DMS153 treated with DMSO at 0.1 percent for 48 hours (cell line): ENCODE data around the gene INPP5K.
A peak's percentile ranks its signal among the peaks of the same experiment; 100 is the strongest.
"Not testable (repeated sequence)": the region's sequence is repeated elsewhere in the genome, so short reads cannot be mapped to it uniquely, and the experiment has no call there.

Experiments
- DNase-seq: peaks from one replicate; lab custom pipeline; 2025; ENCODE audit not compliant: unreplicated experiment; lab: John Stamatoyannopoulos, UW

The INPP5K gene

DNA sequence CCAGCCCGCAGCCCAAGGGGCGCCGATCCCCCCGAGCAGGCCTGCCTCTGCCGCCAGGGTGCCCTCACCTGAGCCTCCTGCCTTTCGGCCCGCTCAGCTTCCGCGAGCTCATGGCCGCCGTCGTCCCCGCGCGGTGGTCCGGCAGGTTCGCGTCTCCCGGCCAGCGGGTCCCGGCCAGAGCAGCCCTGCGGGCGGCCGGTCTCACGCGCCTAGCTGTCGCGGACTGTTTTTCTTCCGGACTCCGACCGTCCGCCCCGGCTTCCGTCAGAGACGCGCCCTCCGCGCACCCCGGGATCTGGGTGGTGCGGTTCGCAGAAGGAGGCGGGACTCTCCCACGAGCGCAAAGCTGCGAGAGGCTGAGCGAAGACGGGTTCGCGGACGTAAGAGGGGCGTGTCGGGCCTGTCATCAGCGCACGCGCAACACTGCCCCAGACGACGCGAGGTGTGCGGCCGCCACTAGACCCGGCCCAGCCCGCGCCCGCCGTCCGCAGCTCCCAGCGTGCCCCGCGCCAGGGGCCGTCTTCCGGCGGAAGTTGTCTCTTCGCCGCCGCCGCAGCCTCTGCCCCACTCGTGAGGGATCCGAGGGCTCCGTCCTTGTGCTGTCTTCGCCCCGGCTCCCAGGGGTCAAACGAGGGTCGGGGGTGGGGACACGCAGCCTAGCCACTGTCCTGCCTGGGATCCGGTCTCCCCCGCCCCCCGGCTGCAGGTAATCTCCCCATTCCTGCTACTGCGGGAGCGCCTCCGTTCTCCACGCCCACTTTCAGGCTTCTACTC is at the start of gene INPP5K:
Gene INPP5K, minus strand, starts transcription at position 225 of the 774 bp plus-strand sequence. Its CDS starts 113 bp downstream, at position 112.
- peak; percentile 72 for DNase-seq

GRCh38 chr17:1565877-1566276 is 49.5 kb upstream of the INPP5K start:
- DNase-seq, result no peak

- no peak for DNase-seq
Measured at GRCh38 chr17:1563786-1564613, 47.6 kb upstream of the INPP5K start.

- not testable (repeated sequence) for DNase-seq
Measured at GRCh38 chr17:1563471-1563785, 47.0 kb upstream of the INPP5K start.

- DNase-seq, result no peak
Measured at GRCh38 chr17:1562176-1562643, 45.8 kb upstream of the INPP5K start.

DNA sequence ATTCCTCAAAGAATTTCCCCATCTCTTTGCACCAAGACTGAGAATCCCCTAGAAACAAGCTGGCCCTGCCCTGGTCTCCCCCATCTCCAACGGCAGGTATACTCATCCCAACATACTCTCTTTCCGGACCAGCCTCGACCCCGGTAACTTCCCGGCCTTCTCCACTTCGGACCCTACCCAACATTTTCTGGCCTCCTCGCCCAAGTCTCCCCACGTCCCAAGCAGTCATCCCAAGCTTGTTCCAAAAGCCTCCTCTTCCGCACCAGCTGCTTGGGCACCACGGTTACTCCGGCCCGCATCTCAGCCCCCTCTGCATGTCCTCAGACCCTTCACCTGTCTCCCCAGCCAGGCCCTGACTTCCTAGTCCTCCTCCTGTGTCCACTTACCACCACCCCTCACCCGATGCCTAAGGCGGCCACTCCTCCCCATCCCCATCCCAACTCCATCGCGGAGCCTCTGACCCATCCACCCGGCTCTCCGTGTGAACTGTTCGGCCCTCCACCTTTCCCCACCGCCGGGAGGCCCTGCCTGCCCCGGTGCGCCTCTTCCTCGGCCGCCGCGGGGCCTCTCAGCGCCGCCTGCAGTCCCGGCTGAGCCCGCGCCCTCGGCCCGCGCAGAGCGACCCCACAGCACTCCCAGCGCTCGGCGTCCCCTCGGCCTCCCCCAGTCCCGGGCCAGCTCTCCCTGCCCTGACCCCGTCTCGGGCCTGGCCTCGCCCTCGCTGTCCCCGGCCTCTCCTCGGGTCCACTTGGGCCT is 45.2 kb upstream of the INPP5K start:
- DNase-seq, result no peak

- no peak for DNase-seq
Measured at GRCh38 chr17:1560858-1561355, 44.5 kb upstream of the INPP5K start.

- no peak for DNase-seq
Measured at GRCh38 chr17:1560101-1560857, 43.9 kb upstream of the INPP5K start.

DNA sequence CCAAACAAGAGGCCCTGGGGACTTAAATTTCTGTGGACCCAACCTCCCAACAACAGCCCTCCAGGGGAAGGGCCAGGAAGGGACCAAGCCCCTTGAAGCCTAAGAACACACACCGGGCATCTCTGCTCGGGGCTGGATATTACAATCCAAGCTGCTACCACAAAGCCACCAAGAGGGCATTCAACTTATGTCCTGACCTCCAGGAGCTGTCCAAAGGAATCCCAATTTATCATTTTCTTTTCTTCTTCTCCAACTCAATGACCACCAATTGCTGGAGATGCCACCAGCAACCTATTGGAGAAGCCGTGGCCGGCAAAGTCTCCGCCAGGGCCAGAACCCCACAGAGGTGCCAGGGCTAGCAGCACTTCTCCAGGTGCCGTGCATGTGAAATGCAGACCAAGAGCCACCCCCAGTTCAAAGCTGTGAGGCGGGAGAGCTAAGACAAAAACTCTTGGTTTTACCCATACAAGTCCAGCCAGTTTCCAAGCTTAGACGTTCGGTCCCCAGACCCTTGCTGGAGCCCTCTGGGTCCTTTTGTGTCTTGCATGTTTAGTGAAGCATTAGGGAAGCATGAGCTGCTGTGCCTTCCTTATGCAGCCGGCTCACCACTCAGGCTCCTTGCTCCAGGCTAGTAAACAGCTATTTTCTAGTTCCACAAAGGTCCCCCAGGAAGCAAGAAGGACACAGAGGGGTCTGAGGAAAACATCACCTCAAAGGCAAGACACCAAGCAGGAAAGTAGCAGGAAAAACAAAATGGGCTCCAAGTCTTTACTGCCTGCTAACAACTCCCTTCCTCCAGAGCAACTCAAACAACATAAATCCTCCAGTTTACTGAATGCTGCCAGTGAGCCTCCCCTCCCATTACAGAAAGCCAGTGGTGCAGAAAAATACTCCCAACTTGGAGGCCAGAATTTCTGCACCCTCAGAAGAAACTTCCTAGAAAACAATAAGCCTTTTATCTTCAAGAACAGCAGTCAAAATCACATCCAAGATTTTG is 42.9 kb upstream of the INPP5K start:
- no peak for DNase-seq

GRCh38 chr17:1558401-1558800 is 42.0 kb upstream of the INPP5K start:
- no peak for DNase-seq

- no peak for DNase-seq
Measured at GRCh38 chr17:1557355-1558095, 41.1 kb upstream of the INPP5K start.

DNA sequence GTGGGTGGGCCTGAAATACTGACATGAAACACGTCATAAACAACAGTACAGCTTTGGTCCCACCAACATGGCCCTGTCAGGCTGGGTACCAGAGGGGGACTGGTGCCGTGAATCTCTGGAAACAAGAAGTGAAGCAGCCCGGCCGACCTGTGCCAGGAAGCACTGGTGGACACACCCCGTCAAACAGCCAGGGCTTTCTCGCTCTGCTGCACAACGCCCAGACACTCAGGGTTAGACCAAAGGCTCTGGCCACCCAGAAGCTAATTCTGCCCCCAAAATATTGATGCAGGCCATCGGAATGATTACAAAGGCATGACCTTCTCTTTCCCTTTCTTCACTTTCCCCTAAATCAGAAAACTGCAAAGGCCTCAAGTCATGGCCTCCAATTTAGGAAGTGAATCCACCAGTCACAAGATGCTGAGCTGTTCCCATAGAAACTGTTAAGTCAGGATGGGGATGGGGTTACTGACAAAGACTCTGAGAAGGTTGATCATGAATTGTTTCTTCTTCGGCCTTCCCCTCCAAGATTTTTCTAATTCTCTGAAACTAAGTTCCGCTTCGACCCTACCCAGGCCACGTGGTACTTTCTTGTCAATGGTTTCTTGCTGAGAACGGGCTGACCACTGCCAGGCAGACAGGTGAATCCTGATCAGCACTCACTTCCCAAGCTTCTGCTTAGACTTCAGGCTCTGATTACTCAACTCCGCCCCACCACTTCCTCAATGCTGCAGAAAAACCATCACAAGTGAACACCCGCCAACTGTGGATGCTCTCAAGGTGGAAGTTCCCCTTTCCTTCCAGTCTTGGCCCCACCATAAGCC is 39.4 kb upstream of the INPP5K start:
- DNase-seq, result no peak

GRCh38 chr17:1554751-1555540 is 38.5 kb upstream of the INPP5K start:
- no peak for DNase-seq

GRCh38 chr17:1553354-1554266 is 37.2 kb upstream of the INPP5K start:
- DNase-seq, result no peak

DNA sequence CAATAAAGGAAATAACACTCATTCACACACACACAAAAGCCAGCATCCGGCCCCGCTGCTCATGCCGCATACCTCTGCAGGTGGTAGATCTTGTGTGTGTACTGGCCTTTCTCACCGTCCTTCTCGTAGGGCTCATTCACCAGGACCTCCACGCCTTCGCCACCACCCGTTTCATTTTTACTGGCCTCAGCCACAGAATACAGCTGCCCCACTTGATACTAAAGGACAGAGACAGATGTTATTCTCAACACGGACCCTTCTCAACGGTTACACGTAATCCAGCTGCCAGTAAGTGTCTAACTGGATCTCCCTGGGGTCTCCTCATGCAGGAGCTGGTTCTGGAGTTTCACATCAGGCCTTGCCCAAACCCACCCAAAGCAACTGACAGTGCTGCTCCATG is 36.5 kb upstream of the INPP5K start:
- DNase-seq, result no peak

DNA sequence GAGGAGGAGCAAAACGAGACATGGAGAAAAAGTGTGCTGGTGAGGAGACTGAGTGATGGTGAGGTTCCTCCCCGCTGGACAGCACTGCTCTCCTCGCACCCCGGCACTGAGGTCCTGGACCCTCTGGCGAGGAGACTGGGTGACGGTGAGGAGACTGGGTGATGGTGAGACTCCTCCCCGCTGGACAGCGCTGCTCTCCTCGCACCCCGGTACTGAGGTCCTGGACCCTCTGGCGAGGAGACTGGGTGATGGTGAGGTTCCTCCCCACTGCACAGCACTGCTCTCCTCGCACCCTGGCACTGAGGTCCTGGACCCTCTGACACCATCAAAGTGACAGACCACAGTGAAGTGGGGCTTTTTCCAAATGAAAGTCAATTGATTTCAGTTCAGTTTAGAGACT is 35.3 kb upstream of the INPP5K start:
- no peak for DNase-seq
